ENCODE results near the gene LRFN5. TPM values are rescaled to one million over a fixed set of nuclear protein-coding genes. Genes with fewer than 3 reads are reported as not detected.

LRFN5 gene
- total and polyA plus RNA-seq, 7 donors: 0.06 to 1.3 (median 0.27) TPM

- DNase-seq (no peak), ATAC-seq (no peak)
- Histone ChIP-seq H3K27ac (no peak overlapping the region), H3K4me1 (no peaks in the 10 kb centered on the region), H3K27me3 (ENCODE audit: insufficient read depth in 3 of 3, low read length in 2 of 3) (no peaks in the 10 kb centered on the region), H3K4me3 (no peak overlapping the region), H3K9me3 (no peaks in the 10 kb centered on the region), H3K36me3 (ENCODE audit: insufficient read depth in 1 of 2, low read depth in 1 of 2) (no peaks in the 10 kb centered on the region)
- intact Hi-C loops (cut with DNase I): no loop called here
- no peak for TF ChIP-seq CTCF (IDR thresholded peaks at IDR 0.05)
- 65 to 71% (median 68%) methylated on average over 1 of the region's 1 CpG for WGBS, 3 donors
Observed at GRCh38 chr14:41644606-41645005, 37.9 kb downstream of the LRFN5 start.

GRCh38 chr14:41650802-41651201 lies 44.1 kb downstream of the LRFN5 start:
- H3K27ac ChIP-seq: no peak overlapping the region
- no peak overlapping the region for H3K4me3 ChIP-seq
- no peaks in the 10 kb centered on the region for H3K27me3 ChIP-seq (ENCODE audit: insufficient read depth in 3 of 3, low read length in 2 of 3)
- TF ChIP-seq CTCF (IDR thresholded peaks at IDR 0.05): no peak
- H3K4me1 ChIP-seq: no peaks in the 10 kb centered on the region
- no peaks in the 10 kb centered on the region for H3K9me3 ChIP-seq
- WGBS, 3 donors: 76 to 78% (median 78%) methylated on average over 1 of the region's 1 CpG
- ATAC-seq: no peak
- no peak for DNase-seq
- no peaks in the 10 kb centered on the region for H3K36me3 ChIP-seq (ENCODE audit: insufficient read depth in 1 of 2, low read depth in 1 of 2)
- intact Hi-C loops (cut with DNase I): no loop called here

GRCh38 chr14:41654196-41654595 lies 47.5 kb downstream of the LRFN5 start:
- DNase-seq: no peak

GRCh38 chr14:41662780-41663472 lies 56.2 kb downstream of the LRFN5 start:
- H3K27me3 ChIP-seq (ENCODE audit: insufficient read depth in 3 of 3, low read length in 2 of 3): no peaks in the 10 kb centered on the region
- 85 to 91% (median 90%) methylated on average over 3 of the region's 3 CpGs for WGBS, 3 donors
- H3K9me3 ChIP-seq: no peaks in the 10 kb centered on the region
- DNase-seq (no peak), ATAC-seq (no peak)
- H3K4me3 ChIP-seq: no peak overlapping the region
- H3K4me1 ChIP-seq: no peaks in the 10 kb centered on the region
- no peaks in the 10 kb centered on the region for H3K36me3 ChIP-seq (ENCODE audit: insufficient read depth in 1 of 2, low read depth in 1 of 2)
- H3K27ac ChIP-seq: no peak overlapping the region
- no peak for TF ChIP-seq CTCF (IDR thresholded peaks at IDR 0.05)
- intact Hi-C loops (cut with DNase I): no loop called here

More at GRCh38 chr14:41654196-41654595, 47.5 kb downstream of the LRFN5 start:
- Histone ChIP-seq H3K4me3 (no peak overlapping the region), H3K4me1 (no peaks in the 10 kb centered on the region), H3K36me3 (ENCODE audit: insufficient read depth in 1 of 2, low read depth in 1 of 2) (no peaks in the 10 kb centered on the region), H3K27me3 (ENCODE audit: insufficient read depth in 3 of 3, low read length in 2 of 3) (no peaks in the 10 kb centered on the region), H3K9me3 (no peaks in the 10 kb centered on the region), H3K27ac (no peak overlapping the region)
- intact Hi-C loops (cut with DNase I): no loop called here
- WGBS, 3 donors: 58 to 78% (median 70%) methylated on average over 1 of the region's 1 CpG
- no peak for ATAC-seq
- no peak for TF ChIP-seq CTCF (IDR thresholded peaks at IDR 0.05)

- TF ChIP-seq CTCF (IDR thresholded peaks at IDR 0.05): no peak
- ATAC-seq (no peak), DNase-seq (no peak)
- Histone ChIP-seq H3K9me3 (no peaks in the 10 kb centered on the region), H3K4me1 (no peaks in the 10 kb centered on the region), H3K27ac (no peak overlapping the region), H3K27me3 (ENCODE audit: insufficient read depth in 3 of 3, low read length in 2 of 3) (no peaks in the 10 kb centered on the region), H3K4me3 (no peak overlapping the region), H3K36me3 (ENCODE audit: insufficient read depth in 1 of 2, low read depth in 1 of 2) (no peaks in the 10 kb centered on the region)
- intact Hi-C loops (cut with DNase I): no loop called here
- 22 to 37% (median 29%) methylated on average over 2 of the region's 2 CpGs for WGBS, 3 donors
Observed at GRCh38 chr14:41663473-41663850, 56.8 kb downstream of the LRFN5 start.
